GM10248 (cell line): ENCODE measurements around the gene DDRGK1.
A peak's percentile ranks its signal among the peaks of the same experiment; 100 is the strongest.

Experiments
- CTCF ChIA-PET: fragments of 300-600 bp; sonication (Branson Sonifier 250); formaldehyde crosslinking; extraction: SDS; loops from one replicate; lab custom pipeline; 2021; ENCODE audit warnings: antibody characterized with exemption; lab: Yijun Ruan, JAX
- POLR2A ChIA-PET: fragments of 350-650 bp; sonication (Branson Sonifier 250); formaldehyde crosslinking; extraction: SDS; loops from one replicate; lab custom pipeline; 2020; ENCODE audit warnings: antibody characterized with exemption; lab: Yijun Ruan, JAX
- DNase-seq: peaks from one replicate; pipeline ENCODE4 v3.0.0; 2012; ENCODE audit errors: extremely low spot score
- CTCF ChIP-seq: IDR thresholded peaks from 2 replicates; pipeline ENCODE4 v1.5.1; 2012; ENCODE audit warnings: mild to moderate bottlenecking, low read depth; ENCODE audit errors: extremely low read depth, missing control alignments, control extremely low read depth

Gene DDRGK1

GRCh38 chr20:3180319-3180718, 24.2 kb downstream of the DDRGK1 start:
- TF ChIP-seq CTCF, result no peak
- POLR2A ChIA-PET, result no interaction called here
- CTCF ChIA-PET, result no interaction called here
- DNase-seq, result no peak

GRCh38 chr20:3177746-3178485, 26.6 kb downstream of the DDRGK1 start:
- ChIA-PET CTCF (interaction anchor here (1.1 kb wide), 1 partner anchor 71 kb away, joined by 4 read pairs; no protein-coding TSS in a partner anchor), POLR2A (no interaction called here)

GRCh38 chr20:3175270-3175669, 29.2 kb downstream of the DDRGK1 start:
- no peak for DNase-seq
- ChIA-PET POLR2A (no interaction called here), CTCF (no interaction called here)
- no peak for TF ChIP-seq CTCF

More at GRCh38 chr20:3177746-3178485, 26.6 kb downstream of the DDRGK1 start:
- DNase-seq, result no peak
- TF ChIP-seq CTCF, result no peak

GRCh38 chr20:3174442-3175261, 29.8 kb downstream of the DDRGK1 start:
- no peak for TF ChIP-seq CTCF
- ChIA-PET CTCF (no interaction called here), POLR2A (no interaction called here)
- no peak for DNase-seq

GRCh38 chr20:3173610-3174441, 30.7 kb downstream of the DDRGK1 start:
- CTCF ChIA-PET, result interaction anchor here (2.5 kb wide), 1 partner anchor 12 kb away, joined by 8 read pairs; no protein-coding TSS in a partner anchor
- no peak for TF ChIP-seq CTCF
- POLR2A ChIA-PET, result no interaction called here
- DNase-seq, result peak; percentile 97
